ENCODE measurements around the gene TEPSIN.

The TEPSIN gene

DNA sequence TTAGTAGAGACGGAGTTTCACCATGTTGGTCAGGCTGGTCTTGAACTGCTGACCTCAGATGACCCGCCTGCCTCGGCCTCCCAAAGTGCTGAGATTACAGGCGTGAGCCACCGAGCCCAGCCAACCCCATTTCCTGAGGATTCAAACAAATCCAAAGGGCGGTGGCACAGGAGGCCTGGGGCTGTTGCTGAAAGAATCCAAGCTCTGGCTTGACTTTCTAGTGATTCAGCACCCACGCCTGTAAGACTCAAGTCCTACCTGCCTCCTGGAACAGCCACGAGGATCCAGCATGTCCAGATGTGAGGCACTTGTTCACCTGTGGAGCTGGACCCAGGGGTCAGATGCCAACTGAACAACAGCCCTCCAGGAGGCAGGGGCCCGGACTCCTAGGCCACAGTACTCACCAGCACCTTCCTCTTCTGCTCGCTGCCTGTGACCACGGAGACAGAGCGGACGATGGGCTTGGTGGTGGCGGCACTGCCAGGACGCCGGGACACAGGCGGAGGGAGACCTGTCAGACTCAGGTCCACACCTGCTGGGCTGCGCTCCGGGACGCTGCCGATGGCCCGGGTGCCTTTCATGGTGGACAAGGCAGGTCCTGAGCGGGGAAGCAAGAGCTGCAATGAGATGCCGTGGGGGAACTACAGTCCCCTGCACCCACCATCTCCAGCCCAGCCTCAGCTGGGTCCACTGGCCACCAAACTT is 19.2 kb downstream of the TEPSIN start:
- no peak for DNase-seq (ENCODE audit: low spot score)

DNA sequence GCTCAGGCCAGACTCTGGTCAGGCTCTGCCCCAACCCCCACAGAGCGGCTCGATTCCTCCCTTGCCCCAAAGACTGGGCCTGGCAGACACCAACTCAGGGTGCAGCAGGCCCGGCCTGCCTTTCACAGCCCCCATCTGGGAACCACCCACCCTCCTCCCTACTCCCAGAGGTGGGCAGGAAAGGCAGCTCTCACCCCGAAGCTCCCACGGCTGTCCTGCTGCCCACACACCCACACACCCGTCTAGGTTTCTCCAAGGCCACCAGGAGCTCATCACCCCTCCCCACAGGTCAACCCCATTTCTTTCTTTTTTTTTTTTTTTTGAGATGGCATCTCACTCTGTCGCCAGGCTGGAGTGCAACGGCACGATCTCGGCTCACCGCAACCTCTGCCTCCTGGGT is 19.9 kb downstream of the TEPSIN start:
- no peak for DNase-seq (ENCODE audit: low spot score)

DNA sequence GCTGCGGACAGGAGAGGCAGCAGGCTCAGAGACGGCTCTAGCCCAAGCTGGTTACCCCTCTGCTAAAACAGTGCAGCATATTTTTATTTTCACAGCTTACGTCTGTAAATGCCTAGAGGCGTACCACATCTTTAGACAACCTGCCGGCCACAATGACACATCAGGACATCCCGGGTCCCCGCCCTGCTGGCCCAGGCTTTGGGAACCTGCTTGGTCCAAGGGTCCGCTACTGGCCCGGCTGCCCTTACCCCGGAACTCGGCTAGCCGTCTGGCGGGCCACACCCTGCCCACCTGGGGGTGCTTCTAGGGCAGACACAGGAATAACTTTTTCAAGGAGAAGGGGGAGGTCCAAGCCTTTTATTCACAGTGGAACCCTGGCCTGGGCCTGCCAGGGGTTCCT is 20.4 kb downstream of the TEPSIN start:
- DNase-seq (ENCODE audit: low spot score): no peak

DNA sequence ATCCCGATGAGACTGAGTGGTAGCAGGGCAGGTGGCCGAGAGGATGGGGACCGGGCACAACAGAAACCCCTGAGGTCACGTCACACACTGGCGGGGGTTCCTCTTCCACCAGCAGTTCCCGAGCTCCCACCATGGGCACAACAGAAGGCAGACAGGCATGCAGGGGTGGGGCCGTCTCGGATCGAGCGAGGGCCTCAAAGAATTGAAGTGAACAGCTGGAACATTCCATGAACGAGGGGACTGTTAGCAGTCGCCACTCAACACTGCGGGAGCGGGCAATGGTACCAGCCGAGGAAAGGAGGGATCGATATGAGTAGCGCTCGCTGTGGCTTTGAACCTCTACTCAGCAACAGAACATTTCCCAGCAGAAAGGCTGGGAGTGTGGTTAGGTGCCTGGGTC is 21.4 kb downstream of the TEPSIN start:
- DNase-seq (ENCODE audit: low spot score): no peak

DNA sequence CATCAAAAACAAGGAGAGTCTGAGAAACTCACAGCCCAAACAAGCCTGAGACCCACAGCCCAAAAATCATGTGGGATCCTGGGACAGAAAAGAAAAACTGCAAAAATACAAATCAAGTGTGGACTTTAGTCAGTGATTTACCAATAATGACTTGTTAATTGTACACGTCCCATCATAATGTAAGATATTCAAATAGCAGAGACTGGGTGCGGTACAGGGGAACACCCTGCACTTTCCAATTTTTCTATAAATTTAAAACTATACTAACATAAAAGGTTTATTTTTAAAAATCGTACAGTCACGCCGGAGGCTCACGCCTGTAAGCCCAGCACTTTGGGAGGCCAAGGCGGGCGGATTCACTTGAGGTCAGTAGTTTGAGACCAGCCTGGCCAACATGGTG is 24.9 kb downstream of the TEPSIN start:
- DNase-seq (ENCODE audit: low spot score): no peak

DNA sequence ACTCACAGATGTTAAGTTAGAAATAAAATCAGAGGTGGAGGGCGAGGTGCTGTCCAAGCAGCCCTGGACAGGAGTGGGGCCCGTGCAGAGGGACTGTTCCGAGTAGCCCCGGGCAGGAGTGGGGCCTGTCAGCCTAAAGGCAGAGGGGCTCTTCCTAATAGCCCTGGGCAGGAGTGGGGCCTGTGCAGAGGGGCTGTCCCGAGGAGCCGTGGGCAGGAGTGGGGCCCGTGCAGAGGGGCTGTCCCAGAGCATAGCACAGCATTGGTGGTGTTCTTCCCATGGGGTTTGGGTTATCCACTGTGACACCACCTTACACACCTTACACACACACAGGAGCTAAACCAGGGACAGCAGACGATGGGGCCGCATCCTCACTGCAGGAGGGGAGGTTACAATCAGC is 26.5 kb downstream of the TEPSIN start:
- DNase-seq (ENCODE audit: low spot score): no peak

GRCh38 chr17:81210868-81211267 is 28.0 kb downstream of the TEPSIN start:
- DNase-seq (ENCODE audit: low spot score): peak; percentile 65

- no peak for DNase-seq (ENCODE audit: low spot score)
These were observed 28.4 kb downstream of the TEPSIN start for GRCh38 chr17:81210466-81210865.

DNA sequence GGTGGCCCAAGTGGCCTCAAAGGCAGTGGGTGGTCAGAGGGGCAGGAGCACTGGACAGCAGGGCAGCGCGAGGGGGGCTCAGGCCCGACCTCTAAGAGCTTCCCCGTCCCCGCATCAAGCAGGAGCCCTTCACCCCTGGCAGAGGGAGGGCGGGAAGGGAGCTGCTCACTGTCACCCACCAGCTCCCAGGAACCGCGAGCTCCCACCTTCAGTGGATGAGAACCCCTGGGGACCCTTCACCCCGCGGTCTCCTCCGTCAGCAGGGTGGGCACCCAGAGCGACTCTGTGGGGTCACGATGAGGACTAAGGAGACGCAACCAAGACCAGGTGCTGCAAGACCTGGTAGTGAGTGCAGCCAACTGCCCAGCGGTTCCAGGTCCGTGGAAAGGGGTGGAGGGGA is 29.7 kb downstream of the TEPSIN start:
- DNase-seq (ENCODE audit: low spot score): no peak

- no peak for DNase-seq (ENCODE audit: low spot score)
These were observed 30.2 kb downstream of the TEPSIN start for GRCh38 chr17:81208651-81209050.

GRCh38 chr17:81207610-81208581 is 31.0 kb downstream of the TEPSIN start:
- no peak for DNase-seq (ENCODE audit: low spot score)

- no peak for DNase-seq (ENCODE audit: low spot score)
These were observed 32.2 kb downstream of the TEPSIN start for GRCh38 chr17:81206657-81207056.

- DNase-seq (ENCODE audit: low spot score): no peak
These were observed 32.7 kb downstream of the TEPSIN start for GRCh38 chr17:81206166-81206565.

DNA sequence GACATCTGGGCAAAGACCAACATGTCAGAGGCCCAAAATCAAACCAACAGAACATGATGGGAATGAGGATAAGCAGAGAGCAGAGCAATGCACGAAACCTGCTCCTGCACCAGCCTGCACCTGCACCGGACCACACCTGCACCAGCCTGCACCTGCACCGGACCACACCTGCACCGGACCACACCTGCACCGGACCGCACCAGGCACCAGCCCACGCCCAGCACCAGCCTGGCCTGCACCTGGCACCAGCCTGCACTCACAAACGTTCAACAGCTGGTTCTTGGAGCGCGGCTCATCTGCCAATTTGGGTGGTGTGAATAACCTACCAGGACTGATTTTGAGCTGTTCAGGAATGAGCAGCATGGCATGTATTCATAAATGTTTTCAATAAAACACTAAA is 34.3 kb downstream of the TEPSIN start:
- DNase-seq (ENCODE audit: low spot score): no peak

DNA sequence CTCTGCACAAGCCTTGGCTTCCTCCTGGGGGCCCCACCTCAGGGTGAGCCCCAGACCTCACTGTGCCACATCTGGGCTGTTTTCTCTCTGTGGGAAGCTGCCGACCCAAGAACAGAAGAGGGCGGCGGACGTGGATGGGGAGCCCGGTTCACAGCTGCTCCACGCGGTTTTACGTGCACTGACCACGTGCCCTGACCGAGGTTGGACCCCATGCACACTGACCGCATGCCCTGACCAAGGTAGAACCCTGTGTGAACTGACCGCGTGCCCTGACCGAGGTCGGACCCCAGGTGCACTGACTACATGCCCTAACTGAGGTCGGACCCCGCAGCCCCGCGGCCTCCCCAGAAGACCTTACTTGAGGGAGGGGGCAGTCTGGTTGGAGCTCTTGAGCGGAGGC is 35.7 kb downstream of the TEPSIN start:
- no peak for DNase-seq (ENCODE audit: low spot score)

DNA sequence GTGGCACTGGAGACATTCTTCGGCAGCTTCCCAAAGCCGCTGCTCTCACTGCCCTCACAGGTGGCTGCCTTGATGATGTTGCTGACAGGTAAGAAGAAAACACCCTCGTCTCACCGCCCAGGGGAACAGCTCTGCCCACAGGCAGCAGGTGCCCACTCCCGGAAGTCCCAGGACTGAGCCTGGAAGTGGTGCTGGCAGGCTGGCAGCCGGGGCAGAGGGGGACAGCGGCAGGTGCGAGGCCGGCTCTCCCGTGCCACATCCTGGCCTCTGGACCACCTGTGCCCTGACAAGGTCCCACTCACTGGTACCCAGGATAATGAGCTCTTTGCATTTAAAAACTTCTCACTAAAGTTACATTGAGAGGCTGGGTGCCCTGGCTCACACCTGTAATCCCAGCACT is 36.5 kb downstream of the TEPSIN start:
- DNase-seq (ENCODE audit: low spot score): no peak

GRCh38 chr17:81200695-81201580 is 37.9 kb downstream of the TEPSIN start:
- DNase-seq (ENCODE audit: low spot score): peak; percentile 87

GRCh38 chr17:81200201-81200600 is 38.7 kb downstream of the TEPSIN start:
- DNase-seq (ENCODE audit: low spot score): no peak

DNA sequence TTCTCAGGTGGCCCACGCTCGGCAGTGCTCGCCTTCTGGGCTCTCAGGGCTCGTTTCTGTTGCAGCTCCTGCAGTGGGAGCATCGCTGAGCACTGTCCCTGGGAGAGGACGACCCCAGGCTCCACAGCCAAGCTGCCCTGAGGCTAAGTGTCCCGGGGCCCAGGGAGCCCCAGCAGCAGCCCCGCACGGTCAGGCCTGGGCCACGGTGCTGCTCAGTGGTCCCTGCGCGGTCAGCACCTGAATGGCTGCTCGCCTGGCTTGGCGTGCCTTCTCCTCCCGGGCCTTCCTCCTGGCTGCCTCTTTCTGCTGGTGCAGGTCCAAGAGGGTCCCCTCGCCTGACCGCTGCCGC is 39.4 kb downstream of the TEPSIN start:
- no peak for DNase-seq (ENCODE audit: low spot score)

- DNase-seq (ENCODE audit: low spot score): no peak
These were observed 39.9 kb downstream of the TEPSIN start for GRCh38 chr17:81198826-81199481.

- no peak for DNase-seq (ENCODE audit: low spot score)
These were observed 40.9 kb downstream of the TEPSIN start for GRCh38 chr17:81197831-81198490.
